ENCODE data around the gene DLX1. TPM values are rescaled to one million over a fixed set of nuclear protein-coding genes. Genes with fewer than 3 reads are reported as not detected.
"Not testable (repeated sequence)": the region's sequence is repeated elsewhere in the genome, so short reads cannot be mapped to it uniquely, and the experiment has no call there.

Gene DLX1
- total RNA-seq, 1 donor from 2014 or later = not detected

- no peak for TF ChIP-seq CTCF (conservative IDR thresholded peaks at IDR 0.05; ENCODE audit: low read depth, low read length)
- no peak for DNase-seq (ENCODE audit: low read depth)
- H3K4me3 ChIP-seq (ENCODE audit: low read depth, low read length) = no peak overlapping the region
These were observed 43.2 kb downstream of the DLX1 start for GRCh38 chr2:172128484-172128883.

- no peak for TF ChIP-seq CTCF (conservative IDR thresholded peaks at IDR 0.05; ENCODE audit: low read depth, low read length)
- DNase-seq (ENCODE audit: low read depth) = no peak
- no peak overlapping the region for H3K4me3 ChIP-seq (ENCODE audit: low read depth, low read length)
These were observed 44.1 kb downstream of the DLX1 start for GRCh38 chr2:172129404-172129803.

GRCh38 chr2:172131713-172132555 is 46.6 kb downstream of the DLX1 start:
- TF ChIP-seq CTCF (conservative IDR thresholded peaks at IDR 0.05; ENCODE audit: low read depth, low read length) = no peak
- no peak overlapping the region for H3K4me3 ChIP-seq (ENCODE audit: low read depth, low read length)
- no peak for DNase-seq (ENCODE audit: low read depth)

GRCh38 chr2:172134270-172134669 is 49.0 kb downstream of the DLX1 start:
- no peak overlapping the region for H3K4me3 ChIP-seq (ENCODE audit: low read depth, low read length)
- no peak for TF ChIP-seq CTCF (conservative IDR thresholded peaks at IDR 0.05; ENCODE audit: low read depth, low read length)
- DNase-seq (ENCODE audit: low read depth) = no peak

GRCh38 chr2:172135446-172135845 is 50.1 kb downstream of the DLX1 start:
- H3K4me3 ChIP-seq (ENCODE audit: low read depth, low read length) = no peak overlapping the region
- TF ChIP-seq CTCF (conservative IDR thresholded peaks at IDR 0.05; ENCODE audit: low read depth, low read length) = no peak
- no peak for DNase-seq (ENCODE audit: low read depth)

- TF ChIP-seq CTCF (conservative IDR thresholded peaks at IDR 0.05; ENCODE audit: low read depth, low read length) = no peak
These were observed 51.8 kb downstream of the DLX1 start for GRCh38 chr2:172137109-172137508.

GRCh38 chr2:172137943-172138342 is 52.6 kb downstream of the DLX1 start:
- no peak for DNase-seq (ENCODE audit: low read depth)
- H3K4me3 ChIP-seq (ENCODE audit: low read depth, low read length) = no peak overlapping the region
- TF ChIP-seq CTCF (conservative IDR thresholded peaks at IDR 0.05; ENCODE audit: low read depth, low read length) = no peak

More at GRCh38 chr2:172137109-172137508, 51.8 kb downstream of the DLX1 start:
- no peak for DNase-seq (ENCODE audit: low read depth)
- H3K4me3 ChIP-seq (ENCODE audit: low read depth, low read length) = no peak overlapping the region

GRCh38 chr2:172138727-172139126 is 53.4 kb downstream of the DLX1 start:
- not testable (repeated sequence) for H3K4me3 ChIP-seq (ENCODE audit: low read depth, low read length); DNase-seq (ENCODE audit: low read depth)

Data from epithelial cell of proximal tubule (primary cell).